GM13976 (cell line): ENCODE measurements around the gene NOC2L.
"Not testable (repeated sequence)": the region's sequence is repeated elsewhere in the genome, so short reads cannot be mapped to it uniquely, and the experiment has no call there.

Experiments
- DNase-seq: peaks from one replicate; pipeline ENCODE4 v3.0.0; 2012; ENCODE audit warnings: low spot score
- in situ Hi-C: fragments of 300-500 bp; cut with MboI; formaldehyde crosslinking; loops from one replicate; pipeline ENCODE4 v1.12.0; 2022; ENCODE audit warnings: low sequenced_read_pairs, mixed read lengths, inconsistent platforms; ENCODE audit not compliant: unreplicated experiment
- TF ChIP-seq, protein P1 (sequence below): IDR thresholded peaks from 2 replicates; pipeline ENCODE4 v1.5.1; 2012; ENCODE audit warnings: borderline replicate concordance, mild to moderate bottlenecking; ENCODE audit not compliant: insufficient read depth; ENCODE audit errors: extremely low read depth, missing control alignments, control extremely low read depth

NOC2L gene

DNA sequence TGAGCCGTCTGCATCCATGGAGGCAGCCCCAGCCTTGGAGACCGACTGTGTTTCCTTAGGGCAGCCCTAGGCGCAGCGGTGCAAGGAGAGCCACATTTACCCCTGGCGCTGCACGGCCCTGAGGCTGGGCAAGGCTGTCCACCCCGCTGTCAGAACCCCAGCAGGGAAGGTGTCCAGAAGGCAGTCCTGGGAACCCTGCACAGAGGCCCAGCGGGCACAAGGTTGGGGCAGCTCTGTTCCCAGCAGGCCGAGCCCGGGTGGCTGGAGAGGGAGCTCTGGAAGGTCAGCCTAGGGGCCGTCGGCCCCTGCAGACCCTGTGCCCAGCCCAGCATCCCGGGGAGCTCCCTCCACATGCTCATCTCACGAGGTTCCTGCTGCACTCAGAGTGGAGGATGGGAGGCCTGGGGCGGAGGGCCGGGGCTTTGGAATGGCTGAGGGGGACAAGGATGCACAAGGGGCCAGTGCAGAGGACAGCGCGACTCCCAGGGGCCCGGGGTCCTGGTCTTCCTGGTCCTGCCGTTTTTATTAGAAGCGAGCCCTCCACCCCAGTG lies 55.3 kb downstream of the NOC2L start:
- no peak for DNase-seq

DNA sequence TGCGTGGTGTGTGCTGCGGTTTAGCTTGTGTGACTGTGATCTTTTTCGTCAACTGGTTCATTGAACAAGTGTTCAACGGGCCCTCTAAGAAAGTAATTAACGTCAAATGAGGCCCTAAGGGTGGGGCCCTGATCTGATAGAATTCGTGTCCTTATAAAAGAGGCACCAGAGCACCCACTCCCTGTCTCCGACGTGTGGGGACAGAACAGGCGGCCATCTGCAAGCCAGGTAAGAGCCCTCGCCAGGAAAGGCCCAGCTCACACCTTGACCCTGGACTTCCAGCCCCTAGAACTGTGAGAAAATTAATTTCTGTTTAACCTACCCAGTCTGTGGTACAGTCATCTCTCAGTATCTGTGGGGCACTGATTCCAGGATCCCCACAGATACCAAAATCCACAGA lies 55.8 kb downstream of the NOC2L start:
- DNase-seq, result peak; percentile 20
- TF ChIP-seq, protein P1, sequence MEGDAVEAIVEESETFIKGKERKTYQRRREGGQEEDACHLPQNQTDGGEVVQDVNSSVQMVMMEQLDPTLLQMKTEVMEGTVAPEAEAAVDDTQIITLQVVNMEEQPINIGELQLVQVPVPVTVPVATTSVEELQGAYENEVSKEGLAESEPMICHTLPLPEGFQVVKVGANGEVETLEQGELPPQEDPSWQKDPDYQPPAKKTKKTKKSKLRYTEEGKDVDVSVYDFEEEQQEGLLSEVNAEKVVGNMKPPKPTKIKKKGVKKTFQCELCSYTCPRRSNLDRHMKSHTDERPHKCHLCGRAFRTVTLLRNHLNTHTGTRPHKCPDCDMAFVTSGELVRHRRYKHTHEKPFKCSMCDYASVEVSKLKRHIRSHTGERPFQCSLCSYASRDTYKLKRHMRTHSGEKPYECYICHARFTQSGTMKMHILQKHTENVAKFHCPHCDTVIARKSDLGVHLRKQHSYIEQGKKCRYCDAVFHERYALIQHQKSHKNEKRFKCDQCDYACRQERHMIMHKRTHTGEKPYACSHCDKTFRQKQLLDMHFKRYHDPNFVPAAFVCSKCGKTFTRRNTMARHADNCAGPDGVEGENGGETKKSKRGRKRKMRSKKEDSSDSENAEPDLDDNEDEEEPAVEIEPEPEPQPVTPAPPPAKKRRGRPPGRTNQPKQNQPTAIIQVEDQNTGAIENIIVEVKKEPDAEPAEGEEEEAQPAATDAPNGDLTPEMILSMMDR, result no peak
- in situ Hi-C loops, result loop anchor here (10.0 kb wide), 1 partner anchor 61 kb away; the partner anchor contains the start of genes KLHL17 and PLEKHN1

More for the DNA sequence above, 55.3 kb downstream of the NOC2L start:
- in situ Hi-C loops, result loop anchor here (10.0 kb wide), 1 partner anchor 61 kb away; the partner anchor contains the start of genes KLHL17 and PLEKHN1
- TF ChIP-seq, protein P1, result no peak

DNA sequence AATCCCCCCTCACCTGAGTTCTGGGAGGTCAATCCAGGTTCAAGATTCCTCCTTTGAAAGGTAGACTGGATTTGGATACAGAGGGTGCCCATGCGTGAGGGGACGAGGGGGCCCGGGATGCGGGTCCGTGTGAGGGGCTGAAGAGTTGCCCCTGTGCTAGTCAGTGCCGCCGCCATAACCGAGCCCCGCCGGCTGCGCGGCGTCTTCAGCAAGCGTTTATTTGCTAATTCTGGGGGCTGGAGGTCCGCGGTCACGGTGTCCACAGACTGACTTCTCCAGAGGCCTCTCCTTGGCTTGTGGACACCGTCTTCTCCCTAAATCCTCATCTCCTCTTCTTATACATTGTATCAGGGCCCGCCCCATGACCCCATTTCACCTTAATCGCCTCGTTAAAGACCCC lies 56.3 kb downstream of the NOC2L start:
- DNase-seq, result no peak
- TF ChIP-seq, protein P1, result no peak
- in situ Hi-C loops, result loop anchor here (10.0 kb wide), 1 partner anchor 62 kb away; the partner anchor contains the start of genes KLHL17 and PLEKHN1

DNA sequence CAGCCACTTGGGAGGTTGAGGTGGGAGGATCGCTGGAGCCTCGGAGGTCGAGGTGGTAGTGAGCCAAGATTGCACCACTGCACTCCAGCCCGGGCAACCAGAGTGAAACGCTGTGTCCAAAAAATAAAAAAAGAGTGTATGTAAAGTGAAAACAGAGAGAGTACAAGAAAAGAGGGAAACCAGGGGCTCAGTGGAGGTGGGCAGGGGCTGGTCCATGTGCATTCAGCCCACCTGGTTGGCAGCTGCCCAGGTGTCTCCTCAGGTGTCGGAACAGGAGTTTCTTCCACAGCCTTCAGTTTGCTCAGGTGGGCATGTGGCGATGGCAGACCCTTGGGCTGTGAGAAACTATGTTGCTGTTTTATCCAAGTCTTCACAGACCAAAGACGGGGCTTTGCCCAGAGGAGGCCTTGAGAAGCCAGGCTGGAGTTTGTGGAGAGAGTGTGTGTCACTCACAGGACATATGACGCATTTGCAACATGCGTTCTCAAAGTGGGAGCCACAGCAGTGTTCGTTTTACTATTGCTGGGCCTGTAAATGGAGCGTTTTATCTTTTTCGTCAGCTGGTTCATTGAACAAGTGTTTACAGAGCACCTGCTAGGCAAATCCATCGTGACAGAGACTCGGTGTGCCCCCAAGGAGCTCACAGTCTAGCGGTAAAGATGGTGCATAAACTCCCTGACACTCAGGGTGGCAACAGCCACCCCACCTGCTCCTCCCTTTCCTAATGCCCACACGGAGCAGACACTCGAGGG lies 57.8 kb downstream of the NOC2L start:
- no peak for DNase-seq
- in situ Hi-C loops, result loop anchor here (10.0 kb wide), 1 partner anchor 64 kb away; the partner anchor contains the start of genes KLHL17 and PLEKHN1
- TF ChIP-seq, protein P1, result no peak

DNA sequence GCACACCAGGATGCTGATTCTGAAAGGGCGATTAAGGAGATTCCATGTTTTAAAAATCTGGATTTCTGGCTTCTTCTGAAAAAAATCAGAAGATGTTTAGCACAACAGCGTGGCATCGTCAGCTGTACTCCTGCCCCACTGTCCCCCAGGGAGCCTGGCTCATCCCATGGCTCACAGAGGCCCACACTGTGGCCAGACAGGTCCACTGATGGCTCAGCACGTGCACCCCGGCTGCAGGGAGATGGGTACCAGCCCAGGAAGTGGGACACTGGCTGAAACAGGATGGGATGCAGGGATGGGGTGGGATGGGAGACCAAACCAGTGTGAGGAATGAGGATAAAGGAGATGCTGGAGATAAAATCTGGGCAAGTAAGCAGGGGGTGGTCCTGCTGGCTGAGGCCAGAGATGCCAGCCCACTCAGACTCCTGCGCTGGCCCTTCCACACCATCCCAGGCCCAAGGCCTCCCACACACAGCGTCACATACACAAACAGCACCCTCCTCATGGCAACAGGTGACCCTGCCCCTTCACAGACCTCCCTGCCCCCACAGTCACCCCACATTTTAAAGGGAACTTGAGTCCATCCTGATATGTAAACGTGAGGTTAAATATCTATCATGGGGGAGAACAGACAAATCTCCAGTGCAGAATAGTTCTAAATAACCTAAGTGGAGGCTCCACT lies 59.3 kb downstream of the NOC2L start:
- in situ Hi-C loops, result loop anchor here (10.0 to 25.0 kb wide), 2 partner anchors 65 to 363 kb away; partner anchors contain the start of genes KLHL17, PLEKHN1 and UBE2J2
- TF ChIP-seq, protein P1, result no peak
- DNase-seq, result peak; percentile 14

DNA sequence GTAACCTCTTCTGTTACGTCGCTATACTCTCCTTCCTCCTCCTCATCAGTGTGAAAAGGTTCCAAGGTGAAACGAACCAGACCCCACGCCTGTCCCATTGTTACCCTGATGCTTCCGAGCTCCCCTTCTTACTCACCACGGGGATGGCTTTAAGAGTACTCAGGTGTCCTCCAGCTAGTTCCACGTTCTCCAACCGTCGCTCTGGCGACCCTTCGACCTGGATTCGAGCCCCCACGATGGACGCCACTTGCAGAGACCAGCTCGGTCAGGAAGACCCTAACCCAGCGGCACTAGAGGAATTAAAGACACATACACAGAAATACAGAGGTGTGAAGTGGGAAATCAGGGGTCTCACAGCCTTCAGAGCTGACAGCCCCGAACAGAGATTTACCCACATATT lies 61.1 kb downstream of the NOC2L start:
- in situ Hi-C loops, result loop anchor here (25.0 kb wide), 1 partner anchor 364 kb away; the partner anchor contains the start of gene UBE2J2
- not testable (repeated sequence) for DNase-seq
